GM21423 (cell line): ENCODE results near the gene PHTF2.
"Not testable (repeated sequence)": the region's sequence is repeated elsewhere in the genome, so short reads cannot be mapped to it uniquely, and the experiment has no call there.

Experiments
- ATAC-seq: cut with Tn5 transposase; IDR thresholded peaks from one replicate; pipeline ENCODE4 v1.9.1; 2021; ENCODE audit warnings: mild to moderate bottlenecking, moderate library complexity; ENCODE audit not compliant: unreplicated experiment

Gene PHTF2

GRCh38 chr7:77798394-77799077 is at the start of gene PHTF2, which contains the start of gene TMEM60:
Gene PHTF2 (plus strand): TSS chr7:77798773.
Gene TMEM60 (minus strand): TSS chr7:77798434. CDS start chr7:77794373, 4,061 bp downstream.
- peak; percentile 91 for ATAC-seq

- ATAC-seq: no peak
These were observed 46.6 kb upstream of the PHTF2 start for GRCh38 chr7:77752016-77752415.

GRCh38 chr7:77753173-77753572 is 45.4 kb upstream of the PHTF2 start:
- ATAC-seq: no peak

- peak; percentile 93 for ATAC-seq
These were observed 41.0 kb upstream of the PHTF2 start for GRCh38 chr7:77757589-77757988.

GRCh38 chr7:77759294-77759889 is 39.2 kb upstream of the PHTF2 start:
- no peak for ATAC-seq

DNA sequence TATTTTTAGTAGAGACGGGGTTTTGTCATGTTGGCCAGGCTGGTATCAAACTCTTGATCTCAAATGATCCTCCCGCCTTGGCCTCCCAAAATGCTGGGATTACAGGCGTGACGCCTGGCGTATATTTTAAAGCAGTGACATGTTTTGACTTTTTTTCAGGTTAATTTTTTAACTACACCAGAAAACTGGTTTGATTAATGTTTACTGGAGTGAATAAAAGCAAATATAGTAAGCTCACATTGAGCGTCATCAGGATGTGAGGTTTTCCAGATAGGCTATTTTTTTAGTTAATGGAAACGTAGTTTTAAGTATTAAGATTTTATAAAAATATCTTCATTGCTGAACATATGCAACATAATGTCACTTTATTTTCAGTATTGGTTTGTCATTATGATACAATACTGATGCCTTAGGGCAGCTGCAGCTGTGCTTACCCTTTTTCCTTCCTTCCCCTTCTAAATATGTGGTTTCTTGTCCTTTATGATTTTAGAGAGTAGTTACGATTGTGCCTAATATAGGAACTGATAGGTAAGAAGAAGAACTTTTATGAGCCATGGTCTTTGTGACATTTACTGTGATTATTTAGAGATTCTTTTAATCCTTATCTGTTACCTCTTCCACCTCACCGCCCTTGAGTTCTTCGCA is 37.6 kb upstream of the PHTF2 start:
- ATAC-seq: no peak

DNA sequence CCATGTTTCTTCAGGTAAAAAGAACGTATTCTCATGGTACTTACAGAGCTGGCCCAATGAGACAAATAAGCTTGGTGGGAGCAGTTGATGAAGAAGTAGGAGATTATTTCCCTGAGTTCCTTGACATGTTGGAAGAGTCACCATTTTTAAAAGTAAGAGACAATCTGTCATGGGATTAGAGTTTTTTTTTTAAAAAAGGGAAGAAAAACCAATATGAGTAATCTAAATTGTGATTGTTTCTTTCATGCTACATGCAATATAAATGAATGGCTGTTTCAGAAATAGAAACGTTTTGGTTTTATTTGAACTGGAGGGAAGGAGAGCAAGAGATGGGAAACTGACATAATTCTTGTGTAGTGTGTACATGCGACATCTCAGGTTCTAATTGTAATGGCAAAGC is 33.1 kb upstream of the PHTF2 start:
- no peak for ATAC-seq

GRCh38 chr7:77765906-77766800 is 32.4 kb upstream of the PHTF2 start:
- no peak for ATAC-seq

DNA sequence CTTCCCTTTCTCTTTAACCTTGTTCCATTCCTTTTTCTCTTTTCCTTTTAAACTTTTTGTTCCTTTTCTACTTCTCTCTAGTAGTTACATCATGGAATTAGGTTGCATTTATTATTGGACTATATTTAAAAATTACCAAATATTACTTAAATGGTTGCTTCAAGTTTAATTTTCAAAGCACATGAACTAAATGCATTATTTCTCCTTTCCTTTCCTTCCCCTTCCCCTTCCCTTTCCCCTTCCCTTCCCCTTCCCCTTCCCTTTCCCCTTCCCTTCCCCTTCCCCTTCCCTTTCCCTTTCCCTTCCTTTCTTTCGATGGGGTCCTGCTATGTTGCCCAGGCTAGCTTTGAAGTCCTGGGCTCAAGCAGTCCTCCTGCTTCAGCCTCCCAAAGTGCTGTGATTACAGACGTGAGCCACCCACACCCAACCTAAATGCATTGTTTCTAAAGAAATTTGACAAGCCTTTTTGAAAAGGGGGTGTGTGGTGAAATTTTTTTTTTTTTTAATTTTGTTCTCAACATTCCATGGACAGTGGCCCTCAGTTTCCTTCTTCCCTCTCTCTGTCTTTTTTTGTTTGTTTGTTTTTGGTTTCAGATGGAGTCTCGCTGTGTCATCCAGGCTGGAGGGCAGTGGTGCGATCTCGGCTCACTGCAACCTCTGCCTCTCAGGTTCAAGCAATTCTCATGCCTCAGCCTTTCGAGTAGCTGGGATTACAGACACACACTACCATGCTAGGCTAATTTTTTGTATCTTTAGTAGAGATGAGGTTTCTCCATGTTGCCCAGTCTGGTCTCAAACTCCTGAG is 31.6 kb upstream of the PHTF2 start:
- ATAC-seq: no peak

- no peak for ATAC-seq
These were observed 28.3 kb upstream of the PHTF2 start for GRCh38 chr7:77770316-77770715.

DNA sequence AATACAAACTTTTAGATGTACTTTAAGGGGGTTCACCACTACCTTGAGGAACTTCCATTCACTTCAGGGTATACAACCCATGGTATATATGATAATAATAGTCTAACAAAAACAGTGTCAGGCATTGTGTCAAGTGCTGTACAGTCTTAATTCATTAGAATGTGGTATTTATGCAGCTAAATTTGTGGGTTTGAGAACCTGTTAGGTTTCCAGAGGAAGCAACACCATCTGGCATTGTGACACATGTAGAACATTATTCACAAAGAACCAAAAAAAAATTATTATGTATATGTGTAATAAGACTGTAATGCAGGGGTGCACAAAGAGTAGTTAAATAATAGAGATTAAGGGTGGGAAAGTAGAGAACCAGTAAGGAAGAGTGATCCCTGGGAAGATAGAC is 26.7 kb upstream of the PHTF2 start:
- ATAC-seq: no peak

DNA sequence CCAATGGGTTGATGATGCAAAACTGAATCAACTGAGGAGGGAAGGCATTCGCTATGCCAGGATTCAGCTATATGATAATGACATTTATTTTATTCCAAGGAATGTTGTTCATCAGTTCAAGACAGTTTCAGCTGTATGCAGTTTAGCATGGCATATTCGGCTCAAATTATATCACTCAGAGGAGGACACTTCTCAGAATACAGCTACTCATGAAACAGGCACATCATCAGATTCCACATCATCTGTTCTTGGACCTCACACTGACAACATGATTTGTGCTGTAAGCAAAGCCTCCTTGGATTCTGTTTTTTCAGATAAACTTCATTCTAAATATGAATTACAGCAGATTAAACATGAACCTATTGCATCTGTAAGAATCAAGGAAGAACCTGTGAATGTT is 20.0 kb upstream of the PHTF2 start:
- no peak for ATAC-seq

- no peak for ATAC-seq
These were observed 16.2 kb upstream of the PHTF2 start for GRCh38 chr7:77782383-77782782.

- no peak for ATAC-seq
These were observed 15.5 kb upstream of the PHTF2 start for GRCh38 chr7:77783111-77783510.

DNA sequence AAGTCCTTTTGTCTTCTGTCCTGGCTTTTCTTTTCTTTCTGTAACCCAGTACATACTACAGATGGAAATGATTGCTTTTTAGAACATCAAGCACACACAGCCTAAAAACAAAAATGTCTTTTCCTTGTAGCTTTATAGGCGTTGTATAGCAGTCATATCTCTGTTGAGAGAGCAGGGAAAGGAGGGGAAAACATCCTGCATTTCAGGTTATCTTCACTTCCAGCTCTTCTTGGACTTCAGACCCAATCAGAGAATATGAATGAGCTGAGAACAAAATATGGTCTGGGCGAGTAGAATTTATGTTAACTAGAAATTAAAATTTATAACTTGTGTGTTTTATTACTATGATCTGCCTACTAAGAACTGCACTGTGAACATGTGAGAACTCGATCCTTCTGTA is 15.0 kb upstream of the PHTF2 start:
- ATAC-seq: no peak

DNA sequence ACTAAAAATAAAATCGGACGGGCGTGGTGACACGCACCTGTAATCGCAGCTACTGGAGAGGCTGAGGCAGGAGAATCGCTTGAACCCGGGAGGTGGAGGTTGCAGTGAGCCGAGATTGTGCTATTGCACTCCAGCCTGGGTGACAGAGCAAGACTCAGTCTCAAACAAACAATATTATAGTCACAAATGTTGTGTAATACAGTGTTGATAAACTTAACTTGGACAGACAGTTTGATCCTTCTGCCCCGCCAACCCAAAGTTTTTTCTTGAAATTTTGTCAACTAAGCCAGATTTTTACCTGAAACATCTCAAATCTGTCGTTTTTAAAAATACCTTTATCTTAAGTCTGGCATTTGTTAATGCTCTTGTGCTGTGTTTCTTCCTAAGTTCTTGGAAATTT is 14.1 kb upstream of the PHTF2 start:
- ATAC-seq: not testable (repeated sequence)

DNA sequence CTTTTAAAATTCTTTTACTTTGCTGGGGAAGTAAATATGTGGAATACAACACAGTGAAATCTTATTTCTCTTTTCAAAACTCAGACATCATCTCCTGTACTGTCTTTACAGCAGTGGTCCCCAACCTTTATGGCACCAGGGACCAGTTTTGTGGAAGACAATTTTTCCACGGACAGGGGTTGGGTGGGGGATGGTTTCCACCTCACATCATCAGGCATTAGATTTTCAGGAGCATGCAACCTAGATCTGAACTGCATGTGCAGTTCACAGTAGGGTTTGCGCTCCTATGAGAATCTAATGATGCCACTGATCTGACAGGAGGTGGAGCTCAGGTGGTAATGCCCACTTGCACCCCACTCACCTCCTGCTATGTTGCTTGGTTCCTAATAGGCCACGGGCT is 12.6 kb upstream of the PHTF2 start:
- ATAC-seq: no peak

DNA sequence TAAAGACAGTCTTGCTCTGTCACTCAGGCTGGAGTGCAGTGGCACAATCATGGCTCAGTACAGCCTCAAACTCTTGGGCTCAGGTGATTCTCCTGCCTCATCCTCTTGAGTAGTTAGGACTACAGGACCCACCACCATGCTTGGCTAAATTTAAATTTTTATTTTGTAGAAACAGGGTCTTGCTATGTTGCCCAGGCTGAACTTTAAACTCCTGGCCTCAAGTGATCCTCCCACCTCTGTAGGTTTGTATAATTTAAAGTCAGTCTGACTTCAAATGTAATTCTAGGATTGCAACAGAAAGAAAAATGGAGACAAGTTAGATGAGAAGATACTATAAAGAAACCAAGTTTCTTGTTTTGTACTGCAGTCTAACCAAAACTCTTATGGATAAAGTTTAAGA is 11.8 kb upstream of the PHTF2 start:
- ATAC-seq: no peak

DNA sequence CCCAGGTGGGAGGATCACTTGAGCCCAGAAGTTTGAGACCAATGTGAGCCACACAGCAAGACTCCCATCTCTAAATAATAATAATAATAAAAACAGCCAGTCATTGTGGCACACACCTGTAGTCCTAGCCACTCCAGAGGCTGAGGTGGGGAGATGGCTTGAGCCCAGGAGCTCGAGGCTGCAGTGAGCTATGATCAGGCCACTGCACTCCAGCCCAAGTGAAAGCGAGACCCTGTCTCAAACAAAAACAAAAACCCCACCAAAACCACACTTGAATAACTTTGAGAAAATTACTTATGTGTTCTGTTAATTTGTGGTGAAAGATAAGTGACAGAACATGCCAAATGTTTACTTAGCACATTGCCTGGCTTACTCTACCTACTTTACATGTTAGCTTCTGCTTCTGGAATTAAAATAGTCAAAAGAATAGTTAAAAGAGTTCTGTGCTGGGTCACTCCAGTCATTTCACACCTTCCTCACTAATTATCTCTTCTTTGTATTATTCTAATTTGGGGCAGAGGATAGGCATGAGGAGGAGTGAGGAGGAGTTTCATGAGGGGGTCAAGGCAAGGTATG is 10.2 kb upstream of the PHTF2 start:
- ATAC-seq: no peak

DNA sequence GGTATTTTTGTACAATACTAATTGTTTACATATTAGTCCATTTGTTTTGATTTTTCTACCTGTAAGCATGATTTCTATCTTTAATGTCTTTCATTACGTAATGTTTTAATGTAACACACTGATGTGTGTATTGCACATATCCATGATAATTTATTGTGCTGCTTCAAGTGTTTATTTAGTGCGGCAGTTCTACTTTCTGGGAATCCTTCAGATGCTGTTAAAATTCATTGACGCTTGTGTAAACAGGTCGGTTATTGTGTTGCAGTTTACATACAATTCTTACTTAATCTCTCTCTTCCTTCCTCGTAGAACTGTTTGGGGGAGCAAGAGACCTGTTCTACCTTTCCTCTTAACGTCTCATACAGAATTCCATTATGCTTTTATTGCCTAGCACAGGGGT is 7.2 kb upstream of the PHTF2 start:
- no peak for ATAC-seq
